Astrocyte of the cerebellum (primary cell): ENCODE results near the gene TGFBI.

Experiments used
- DNase-seq: peaks from one replicate; pipeline ENCODE4 v3.0.0-alpha.2; 2011; ENCODE audit warnings: low read depth
- H3K4me3 ChIP-seq: 2 replicates; pipeline ENCODE4 v1.5.1; 2011; ENCODE audit warnings: mild to moderate bottlenecking, low read depth, low read length, moderate library complexity
- in situ Hi-C: cut with HindIII; loops from 2 replicates; pipeline ENCODE4 v1.10.0; 2017; ENCODE audit warnings: low sequenced_read_pairs
- TF ChIP-seq, protein P1 (sequence below): IDR thresholded peaks from 2 replicates; pipeline ENCODE4 v1.5.1; 2012; ENCODE audit warnings: low read length, low read depth, moderate library complexity, mild to moderate bottlenecking; ENCODE audit errors: missing control alignments

TGFBI gene

DNA sequence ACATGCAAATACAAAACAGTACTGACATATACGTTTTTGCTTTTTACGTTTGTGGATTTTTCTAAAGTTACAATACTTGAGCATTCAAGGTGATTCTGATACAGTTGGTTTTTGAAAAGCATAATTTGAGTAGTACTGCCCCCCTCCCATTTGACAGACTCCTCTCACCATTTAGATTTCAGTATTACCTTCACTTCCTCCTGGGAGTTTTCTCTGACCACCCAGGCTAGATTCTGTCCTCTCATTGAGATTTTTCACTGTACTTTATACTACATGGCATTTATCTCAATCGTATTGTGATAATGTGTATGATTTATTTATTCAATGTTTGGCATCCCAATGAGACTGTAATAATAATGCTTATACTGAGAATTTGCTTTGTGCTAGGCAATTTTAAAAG, 71.1 kb downstream of the TGFBI start:
- DNase-seq: no peak
- H3K4me3 ChIP-seq: no peak overlapping the region
- in situ Hi-C loops: no loop called here
- TF ChIP-seq, protein P1, sequence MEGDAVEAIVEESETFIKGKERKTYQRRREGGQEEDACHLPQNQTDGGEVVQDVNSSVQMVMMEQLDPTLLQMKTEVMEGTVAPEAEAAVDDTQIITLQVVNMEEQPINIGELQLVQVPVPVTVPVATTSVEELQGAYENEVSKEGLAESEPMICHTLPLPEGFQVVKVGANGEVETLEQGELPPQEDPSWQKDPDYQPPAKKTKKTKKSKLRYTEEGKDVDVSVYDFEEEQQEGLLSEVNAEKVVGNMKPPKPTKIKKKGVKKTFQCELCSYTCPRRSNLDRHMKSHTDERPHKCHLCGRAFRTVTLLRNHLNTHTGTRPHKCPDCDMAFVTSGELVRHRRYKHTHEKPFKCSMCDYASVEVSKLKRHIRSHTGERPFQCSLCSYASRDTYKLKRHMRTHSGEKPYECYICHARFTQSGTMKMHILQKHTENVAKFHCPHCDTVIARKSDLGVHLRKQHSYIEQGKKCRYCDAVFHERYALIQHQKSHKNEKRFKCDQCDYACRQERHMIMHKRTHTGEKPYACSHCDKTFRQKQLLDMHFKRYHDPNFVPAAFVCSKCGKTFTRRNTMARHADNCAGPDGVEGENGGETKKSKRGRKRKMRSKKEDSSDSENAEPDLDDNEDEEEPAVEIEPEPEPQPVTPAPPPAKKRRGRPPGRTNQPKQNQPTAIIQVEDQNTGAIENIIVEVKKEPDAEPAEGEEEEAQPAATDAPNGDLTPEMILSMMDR: no peak

DNA sequence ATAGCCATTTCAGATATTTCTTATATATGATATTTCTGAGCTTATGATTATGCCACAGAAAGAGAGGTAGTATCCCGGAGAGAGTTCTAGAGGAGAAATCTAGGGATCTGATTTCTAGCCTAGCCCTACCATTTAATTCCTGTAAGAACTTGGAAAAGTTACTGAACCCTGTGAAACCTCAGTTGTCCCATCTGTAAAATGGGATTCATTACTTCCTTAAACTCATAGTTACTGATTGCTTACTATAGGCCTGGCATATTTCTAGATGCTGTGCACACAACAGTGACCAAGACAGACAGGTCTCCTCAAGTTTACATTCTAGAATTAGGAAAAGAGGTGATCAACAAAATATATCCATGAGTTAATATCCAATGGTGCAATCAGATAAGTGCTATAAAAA, 73.1 kb downstream of the TGFBI start:
- TF ChIP-seq, protein P1: no peak
- H3K4me3 ChIP-seq: no peak overlapping the region
- in situ Hi-C loops: no loop called here
- no peak for DNase-seq

DNA sequence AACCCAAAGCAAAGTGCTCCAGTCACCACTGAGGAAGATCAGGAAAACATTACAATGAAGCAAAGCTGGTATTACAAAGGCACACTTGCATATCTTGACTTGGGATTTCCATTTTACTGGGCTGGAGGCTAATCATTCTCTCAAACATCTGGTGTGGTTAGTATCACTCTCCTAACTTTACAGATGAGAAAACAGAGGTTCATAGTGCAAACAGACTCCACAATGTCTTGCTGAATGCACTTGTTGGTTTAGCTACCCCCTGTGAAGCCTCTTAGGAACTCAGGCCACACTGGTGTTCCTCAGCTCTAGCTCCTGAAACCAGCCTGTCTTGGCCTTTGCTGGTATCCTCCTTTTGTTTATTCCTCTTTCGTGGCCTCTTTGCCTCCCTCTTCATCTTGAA, 74.3 kb downstream of the TGFBI start:
- no peak overlapping the region for H3K4me3 ChIP-seq
- in situ Hi-C loops: no loop called here
- no peak for DNase-seq
- TF ChIP-seq, protein P1: no peak

DNA sequence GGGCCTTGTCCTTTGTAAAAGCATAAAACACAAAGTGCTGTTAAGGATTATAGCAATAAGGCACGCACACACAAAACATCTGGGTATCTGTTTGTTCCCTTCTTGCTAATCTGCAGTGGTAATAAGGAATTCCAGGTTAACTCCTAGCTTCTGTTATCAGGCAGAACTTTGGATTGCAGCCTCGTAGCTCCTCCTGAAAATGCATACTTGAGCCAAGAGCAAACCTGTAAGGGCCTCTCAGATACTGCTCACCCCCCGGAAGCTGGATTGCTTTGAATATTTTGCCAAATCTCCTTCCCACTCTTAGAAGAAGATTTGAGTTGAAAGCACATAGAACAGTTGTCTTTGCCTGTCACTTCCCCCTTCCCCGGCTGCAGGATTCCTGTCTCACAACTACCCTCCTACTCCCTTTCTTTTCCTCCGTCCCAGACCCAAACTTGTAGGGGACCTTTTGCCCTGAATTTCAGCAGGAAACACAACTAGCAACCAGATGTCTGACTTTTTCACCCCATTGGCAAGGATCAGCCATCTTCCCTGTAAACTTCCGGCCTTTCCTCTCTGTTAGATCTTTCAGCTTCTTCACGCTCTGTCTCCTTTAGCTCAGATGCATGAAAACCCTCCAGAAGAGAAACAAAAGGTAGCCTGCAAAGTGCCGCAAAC, 75.6 kb downstream of the TGFBI start:
- in situ Hi-C loops: no loop called here
- DNase-seq: no peak
- H3K4me3 ChIP-seq: no peak overlapping the region
- TF ChIP-seq, protein P1: no peak

DNA sequence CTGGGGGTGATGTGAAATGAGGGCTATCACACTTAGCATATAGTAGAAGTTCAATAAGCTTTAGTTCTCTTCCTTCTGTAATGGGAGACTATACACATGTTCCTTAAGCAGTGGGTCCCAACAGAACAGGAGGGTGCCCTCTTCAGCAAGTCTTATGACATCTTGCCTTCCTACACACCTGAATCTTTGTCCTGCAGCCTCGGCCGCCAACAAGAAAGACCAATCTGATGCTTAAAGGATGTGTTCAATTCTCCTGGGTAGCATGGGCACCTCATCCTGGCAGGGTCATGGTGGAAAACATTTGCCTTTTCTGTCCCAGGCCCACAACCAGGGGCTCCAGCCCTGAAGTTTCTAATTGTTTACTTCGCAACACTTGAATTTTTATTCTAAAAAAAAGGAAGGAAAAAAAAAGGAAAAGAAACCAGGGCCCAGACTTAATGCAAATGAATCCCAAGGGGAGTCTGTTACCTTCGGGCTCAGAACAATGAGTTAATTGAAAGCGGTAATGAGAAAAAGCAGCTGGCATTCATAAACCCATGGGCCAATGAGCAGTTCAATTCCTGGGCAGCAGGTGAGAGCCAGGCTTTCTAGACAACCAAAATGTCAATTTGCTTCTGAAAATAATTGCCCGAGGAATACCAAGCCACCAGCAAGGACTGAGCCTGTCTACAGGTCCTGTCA, 77.7 kb downstream of the TGFBI start:
- in situ Hi-C loops: no loop called here
- no peak for DNase-seq
- no peak overlapping the region for H3K4me3 ChIP-seq
- TF ChIP-seq, protein P1: no peak

DNA sequence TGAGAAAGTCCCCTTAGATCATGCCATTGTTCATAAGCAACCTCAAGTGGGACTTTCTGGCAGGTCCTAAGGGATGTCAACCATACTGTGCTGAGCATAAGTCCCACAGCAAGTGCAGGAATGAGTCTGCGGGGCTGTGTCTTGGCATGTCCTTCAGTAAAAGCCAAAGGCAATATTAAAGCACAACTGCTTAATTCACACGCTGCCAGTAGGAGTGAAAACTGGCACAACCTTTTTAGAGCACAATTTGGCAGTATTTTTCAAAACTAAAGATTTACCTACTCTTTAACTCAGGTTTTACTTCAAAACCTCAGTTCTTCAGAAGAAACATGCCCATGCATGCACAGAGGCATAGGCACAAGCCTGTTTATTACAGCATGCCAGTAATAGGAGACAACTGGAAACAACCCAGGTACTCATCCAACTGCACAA, 79.4 kb downstream of the TGFBI start:
- no peak for DNase-seq
- H3K4me3 ChIP-seq: no peak overlapping the region
- in situ Hi-C loops: no loop called here
- TF ChIP-seq, protein P1: no peak
